Pancreas (tissue), 10 donors: Measurements from ENCODE around the gene TLR8. TPM values are rescaled to one million over a fixed set of nuclear protein-coding genes. Genes with fewer than 3 reads are reported as not detected.

Source experiments
- ATAC-seq, 4 donors: fragments of 200-7000 bp; cut with Tn5 transposase; one replicate each; pipeline versions ENCODE4 v1.8.0 to v1.9.1; 2020; ENCODE audit warnings: mild to moderate bottlenecking in 4 of 4, moderate library complexity in 4 of 4
- DNase-seq, 6 donors: peaks; one replicate each; pipeline ENCODE4 v3.0.0-alpha.2; 2020
- FAIRE-seq: peaks from 2 replicates; lab custom pipeline; 2012; peaks lifted over from hg19 to GRCh38; lab: Jason Lieb, UNC
- H3K27ac ChIP-seq, 4 donors: fragments of 200-600 bp; sonication (generic); 1 replicate in 3 of 4; 2 replicates in 1 of 4; pipeline versions ENCODE4 v1.5.0 to v1.8.0; 2020
- H3K27me3 ChIP-seq, 4 donors: fragments of 200-600 bp; one replicate each; pipeline ENCODE4 v1.8.0; 2021
- H3K36me3 ChIP-seq, 3 donors: fragments of 200-600 bp; sonication (generic) in 1 of 3; one replicate each; pipeline versions ENCODE4 v1.5.0 to v1.8.0; 2020 to 2021
- H3K4me1 ChIP-seq, 3 donors: fragments of 200-600 bp; one replicate each; pipeline ENCODE4 v1.8.0; 2021
- H3K4me3 ChIP-seq, 4 donors: fragments of 200-600 bp; sonication (generic) in 2 of 4; one replicate each; pipeline versions ENCODE4 v1.5.0 to v1.8.0; 2020 to 2021
- H3K9me3 ChIP-seq, 4 donors: fragments of 200-600 bp; one replicate each; pipeline ENCODE4 v1.8.0; 2021
- CTCF ChIP-seq, 4 donors: fragments of 200-600 bp; sonication (generic) in 3 of 4; IDR thresholded peaks; one replicate each; pipeline versions ENCODE4 v1.5.0 to v1.8.0; 2021; ENCODE audit warnings: antibody characterized with exemption in 4 of 4
- WGBS, 2 donors: extraction: QIAGEN DNeasy Blood & Tissue Kit; methylation state at CpG; one replicate each; pipeline ENCODE4 v1.1.7; 2013; 5-methylcytosine and 5-hydroxymethylcytosine counted together
- intact Hi-C, 3 donors: fragments of 100-400 bp; cut with DNase I; formaldehyde crosslinking; loops; one replicate each; pipeline versions ENCODE4 v1.11.1 to v1.14.2; 2022
- polyA plus RNA-seq, 2 donors: library from polyadenylated mRNA; stranded (reverse); fragments of 200-250 nt; gene quantifications; one replicate each; pipeline ENCODE4 v1.2.3, GENCODE V29; 2013
- total RNA-seq, 6 donors: library from RNA; stranded (reverse); fragmentation: NEBNext Ultra II Directional in 4 of 6; extraction: Animal tissue kit (Norgen Biotek cat#: 25700) in 4 of 6; gene quantifications; one replicate each; pipeline versions ENCODE4 v1.2.1 to v1.2.4, GENCODE V29; 2021 to 2023
- donor health status: healthy with polysubstance abuse.
- donor health status: DM: no; HTN: no; CAD: no; lungs with moderate emphysema.
- donor health status: DM: no; HTN: no; CAD: no.
- donor health status: control.
- donor health status: control.
- donor health status: Bipolar disorder and iron deficiency.
- donor health status: DM: yes; HTN: yes; CAD: no.
- donor health status: DM: no; HTN: no; CAD: no.
- donor health status: DM: no; HTN: no; CAD: no.
- donor health status: DM: yes; HTN: yes; CAD: no.

The TLR8 gene
- total and polyA plus RNA-seq, 8 donors: 0.04 to 2.0 (median 0.07) TPM

- H3K4me1 ChIP-seq: peaks cover 0 to 4% (median 0%) of the 10 kb centered on the region in 3 donors
- no peaks in the 10 kb centered on the region for H3K27me3 ChIP-seq
- intact Hi-C loops: no loop called here
- no peak for ATAC-seq
- no peak for TF ChIP-seq CTCF (IDR thresholded peaks at IDR 0.05)
- no peak for DNase-seq
- H3K36me3 ChIP-seq: no peaks in the 10 kb centered on the region
- H3K9me3 ChIP-seq: no peaks in the 10 kb centered on the region
- FAIRE-seq: no peak
- no peak overlapping the region for H3K27ac ChIP-seq
- H3K4me3 ChIP-seq: no peak overlapping the region
- 84 to 85% methylated on average over 6 of the region's 6 CpGs for WGBS, 2 donors
Measured at GRCh38 chrX:12965131-12965940, 58.9 kb downstream of the TLR8 start.

- ATAC-seq (no peak), FAIRE-seq (no peak), DNase-seq (no peak)
- Histone ChIP-seq H3K27me3 (no peaks in the 10 kb centered on the region), H3K27ac (no peak overlapping the region), H3K36me3 (no peaks in the 10 kb centered on the region), H3K4me3 (no peak overlapping the region), H3K9me3 (no peaks in the 10 kb centered on the region), H3K4me1 (peaks cover 0 to 6% (median 0%) of the 10 kb centered on the region in 3 donors)
- intact Hi-C loops: no loop called here
- 68 to 82% methylated on average over 1 of the region's 1 CpG for WGBS, 2 donors
- TF ChIP-seq CTCF (IDR thresholded peaks at IDR 0.05): no peak
Measured at GRCh38 chrX:12966151-12966550, 59.7 kb downstream of the TLR8 start.

- ATAC-seq: no peak
- intact Hi-C loops: no loop called here
- FAIRE-seq: no peak
- Histone ChIP-seq H3K4me1 (peaks cover 0 to 8% (median 0%) of the 10 kb centered on the region in 3 donors), H3K36me3 (no peaks in the 10 kb centered on the region), H3K4me3 (no peak overlapping the region), H3K9me3 (no peaks in the 10 kb centered on the region), H3K27ac (no peak overlapping the region), H3K27me3 (no peaks in the 10 kb centered on the region)
- no peak for DNase-seq
- WGBS, 2 donors: 78 to 88% methylated on average over 15 of the region's 15 CpGs
- no peak for TF ChIP-seq CTCF (IDR thresholded peaks at IDR 0.05)
Measured at GRCh38 chrX:12967711-12968465, 61.5 kb downstream of the TLR8 start.

GRCh38 chrX:12970691-12971202, 64.3 kb downstream of the TLR8 start:
- intact Hi-C loops: no loop called here

More at GRCh38 chrX:12970691-12971202, 64.3 kb downstream of the TLR8 start:
- DNase-seq (peak in 2 of 6 donors; percentile 35 to 58), ATAC-seq (peak; percentile 52 to 75 (median 60)), FAIRE-seq (no peak)
- Histone ChIP-seq H3K9me3 (no peaks in the 10 kb centered on the region), H3K4me3 (peak overlapping the region in 2 of 4 donors; percentile 6 to 13), H3K27me3 (peaks cover 0 to 3% (median 0%) of the 10 kb centered on the region in 4 donors), H3K36me3 (no peaks in the 10 kb centered on the region), H3K27ac (peak overlapping the region; percentile 63 to 96 (median 72)), H3K4me1 (peaks cover 0 to 8% (median 0%) of the 10 kb centered on the region in 3 donors)
- TF ChIP-seq CTCF (IDR thresholded peaks at IDR 0.05): peak in 3 of 4 donors; percentile 10 to 40 (median 25)
- 3 to 13% methylated on average over 11 of the region's 11 CpGs for WGBS, 2 donors
